NCI-H524 (cell line): ENCODE measurements around the gene FKBP9.
A peak's percentile ranks its signal among the peaks of the same experiment; 100 is the strongest.
"Not testable (repeated sequence)": the region's sequence is repeated elsewhere in the genome, so short reads cannot be mapped to it uniquely, and the experiment has no call there.

ENCODE experiments used
- DNase-seq, 2 experiments: peaks; one replicate each; lab custom pipeline; 2025; lab: John Stamatoyannopoulos, UW

FKBP9 gene

DNA sequence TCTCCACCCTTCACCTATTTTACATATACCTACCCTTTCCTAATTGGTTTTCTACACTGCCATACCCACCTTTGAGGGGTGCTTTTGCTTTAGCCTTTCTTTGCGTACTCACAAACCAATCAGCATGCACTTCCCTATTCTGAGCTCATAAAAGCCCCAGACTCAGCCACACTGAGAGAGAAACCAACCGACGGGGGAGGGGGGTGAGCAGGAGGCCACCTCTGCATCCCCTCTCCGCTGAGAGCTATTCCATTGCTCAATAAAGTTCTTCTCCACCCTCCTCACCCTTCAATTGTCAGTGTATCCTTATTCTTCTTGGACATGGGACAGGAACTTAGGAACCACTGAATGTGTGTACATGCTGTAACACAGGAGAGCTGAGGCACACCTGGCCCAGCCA, 9.0 kb upstream of the FKBP9 start:
- no peak for DNase-seq

DNA sequence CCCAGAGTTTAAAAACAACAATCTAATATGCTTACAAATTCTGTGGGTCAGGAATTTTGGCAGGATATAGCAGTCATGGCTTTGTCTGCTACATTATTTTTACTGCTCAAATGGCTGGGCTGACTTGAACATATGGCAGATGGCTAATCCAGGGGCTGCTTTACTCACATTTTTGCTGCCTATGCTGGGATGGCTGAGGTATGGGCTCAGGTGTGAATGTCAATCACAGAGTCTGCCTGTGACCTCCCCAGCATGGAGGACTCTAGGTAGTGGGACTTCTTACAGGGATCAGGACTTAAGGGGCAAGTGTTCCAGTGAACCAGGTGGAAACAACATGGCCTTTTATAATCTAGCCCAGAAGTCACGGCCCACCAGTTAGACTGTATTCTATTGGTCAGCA, 4.4 kb upstream of the FKBP9 start:
- DNase-seq = peak; percentile 78 to 80

DNA sequence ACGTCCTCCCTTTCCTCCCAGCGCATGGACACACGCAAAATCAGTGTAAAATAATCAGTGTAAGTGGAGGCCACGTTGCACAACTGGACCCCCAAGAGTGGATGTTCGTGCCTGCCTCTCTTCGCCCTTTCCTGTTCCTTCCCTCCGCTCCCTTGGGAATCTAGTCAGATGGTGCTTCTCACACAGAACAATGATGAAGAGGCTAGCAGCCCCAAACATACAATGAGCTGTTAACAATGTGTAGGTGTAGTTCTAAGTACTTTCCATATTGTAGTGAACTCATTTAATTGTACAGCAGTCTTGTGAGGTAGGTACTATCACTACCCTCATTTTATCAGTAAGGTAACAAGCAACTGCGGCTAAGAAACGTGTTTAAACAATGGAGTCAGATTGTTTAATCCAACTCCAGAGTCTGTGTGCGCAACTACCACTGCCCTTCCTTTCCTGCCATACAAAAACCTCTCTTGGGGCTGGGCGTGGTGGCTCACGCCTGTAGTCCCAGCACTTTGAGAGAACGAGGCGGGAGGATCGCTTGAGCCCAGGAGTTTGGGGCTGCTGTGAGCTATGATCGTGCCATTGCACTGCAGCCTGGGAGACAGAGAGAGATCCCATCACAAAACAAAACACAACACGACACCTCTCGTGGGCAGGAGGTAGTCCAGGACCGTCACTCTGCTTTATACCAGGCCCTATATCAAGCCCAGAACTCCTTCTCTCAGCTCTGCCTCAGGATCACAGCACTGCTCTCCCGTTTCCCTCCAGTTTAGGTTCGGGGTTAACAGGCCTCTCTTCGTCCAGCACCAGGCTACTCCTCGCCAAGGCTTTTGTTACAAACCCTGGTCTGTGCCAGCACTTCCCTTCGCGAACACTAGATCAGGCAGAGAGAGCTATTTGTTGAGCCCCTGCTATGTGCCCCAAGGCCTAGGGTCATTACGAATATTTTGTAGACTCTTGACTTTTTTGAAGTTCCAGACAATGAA, 1.1 kb downstream of the FKBP9 start:
- peak; percentile 11 to 50 for DNase-seq

DNA sequence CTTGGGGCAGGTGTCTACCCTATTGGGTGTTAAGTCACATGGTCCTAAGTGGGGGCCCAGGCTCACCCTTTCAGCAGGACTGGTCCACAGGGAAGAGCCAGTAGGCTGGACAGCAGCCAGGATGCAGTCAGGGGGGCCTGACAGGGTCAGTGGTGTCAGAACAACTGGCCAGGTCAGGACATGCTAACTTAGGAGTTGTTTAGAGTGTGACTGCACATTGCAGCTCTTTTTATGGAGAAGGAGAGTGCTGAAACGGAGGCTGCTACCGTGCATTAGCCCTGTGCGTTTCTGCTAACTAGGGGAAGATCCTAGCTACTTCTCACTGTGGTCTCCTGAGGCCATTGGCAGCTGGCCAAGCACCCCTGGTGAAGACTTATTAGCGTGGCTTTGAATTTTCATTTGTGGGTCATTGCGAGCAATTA, 6.7 kb downstream of the FKBP9 start:
- not testable (repeated sequence) for DNase-seq

DNA sequence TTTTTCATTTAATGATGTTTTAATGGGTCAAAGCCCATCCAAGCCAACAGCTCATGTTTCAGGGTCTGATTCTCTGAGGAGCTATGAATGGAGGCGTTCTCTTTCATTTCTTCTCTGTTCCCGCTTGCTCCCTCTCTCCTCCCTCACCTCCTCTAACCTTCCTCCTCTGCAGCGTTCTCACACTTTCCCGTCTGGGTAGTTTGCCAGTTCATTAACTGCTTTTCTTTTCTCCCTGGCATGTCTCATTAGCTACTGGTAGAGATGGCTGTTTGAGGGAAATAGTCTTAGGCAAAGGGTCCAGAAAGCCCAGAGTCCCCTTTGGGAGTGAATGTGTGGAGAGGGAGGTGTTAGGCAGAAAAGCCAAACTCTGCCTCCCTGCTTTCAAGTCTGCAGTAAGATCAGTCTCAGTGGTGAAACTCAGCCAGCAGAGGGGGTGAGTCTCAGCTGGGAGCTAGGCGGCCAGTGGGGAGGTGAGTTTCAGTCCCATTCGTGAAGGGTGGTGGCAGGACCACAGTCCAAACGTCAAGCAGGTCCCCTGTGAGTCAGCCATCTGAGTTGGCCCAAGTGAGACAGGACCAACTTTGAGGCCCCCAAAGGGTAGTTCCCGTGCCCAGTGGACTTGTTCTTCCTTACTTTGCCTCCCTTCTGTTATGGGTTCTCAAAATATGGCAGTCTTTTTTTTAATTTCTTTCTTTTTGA, 7.4 kb downstream of the FKBP9 start:
- DNase-seq = not testable (repeated sequence)

- DNase-seq = not testable (repeated sequence)
Measured at GRCh38 chr7:32966489-32967267, 9.4 kb downstream of the FKBP9 start.

GRCh38 chr7:32967268-32967582, 10.0 kb downstream of the FKBP9 start:
- not testable (repeated sequence) for DNase-seq

DNA sequence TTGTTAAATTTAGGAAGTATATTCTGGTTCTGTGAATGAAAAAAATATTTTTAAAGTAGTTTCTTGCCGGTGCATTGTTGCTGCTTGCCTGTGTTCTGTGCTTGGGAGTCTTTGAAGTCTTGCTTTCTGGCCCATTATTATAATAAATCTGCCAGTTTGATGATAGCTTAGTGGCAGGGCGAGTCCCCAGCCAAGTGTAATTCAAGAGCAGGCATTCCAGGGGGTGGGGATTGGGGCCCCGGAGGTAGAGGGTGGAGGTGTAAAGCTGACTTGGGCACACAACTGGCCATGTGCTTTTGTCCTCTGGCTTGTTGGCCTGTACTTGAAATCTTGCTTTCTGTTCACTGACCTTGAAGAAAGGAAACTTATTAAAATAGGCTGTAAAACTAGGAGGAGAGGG, 14.7 kb downstream of the FKBP9 start:
- DNase-seq = not testable (repeated sequence)

DNA sequence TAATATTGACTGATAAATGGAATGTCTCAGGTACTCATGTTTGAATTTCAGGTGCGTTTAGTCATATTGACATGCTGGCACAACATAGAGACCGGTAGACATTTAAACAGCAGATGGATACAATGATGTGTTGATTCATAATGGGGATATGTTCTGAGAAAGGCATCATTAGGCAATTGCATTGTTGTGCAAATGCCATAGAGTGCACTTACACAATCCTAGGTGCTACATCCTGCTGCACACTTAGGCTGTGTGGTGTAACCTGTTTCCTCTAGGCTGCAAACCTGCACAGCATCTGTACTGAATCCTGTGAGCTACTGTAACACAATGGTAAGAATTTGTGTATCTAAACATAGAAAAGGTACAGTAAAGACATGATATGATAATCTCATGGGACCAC, 19.9 kb downstream of the FKBP9 start:
- not testable (repeated sequence) for DNase-seq

DNA sequence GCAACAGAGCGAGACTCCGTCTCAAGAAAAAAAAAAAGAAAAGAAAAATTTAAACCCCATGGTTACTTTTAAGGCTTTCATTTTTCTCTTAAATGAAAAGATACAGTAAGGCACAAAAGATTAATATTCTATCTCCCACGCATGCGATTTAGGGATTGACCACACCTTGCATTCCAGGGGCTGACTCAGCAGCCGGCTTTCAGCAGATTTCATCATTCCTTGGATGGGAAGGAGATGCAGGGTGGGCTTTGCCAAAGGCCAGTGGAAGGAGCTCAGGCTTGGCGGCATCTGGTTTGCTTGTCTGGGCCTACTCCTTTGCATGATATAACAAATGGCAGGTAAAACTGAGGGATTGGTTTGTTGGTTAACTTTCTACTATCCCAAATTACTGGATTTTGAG, 22.0 kb downstream of the FKBP9 start:
- DNase-seq = not testable (repeated sequence)

GRCh38 chr7:32979902-32980301, 22.7 kb downstream of the FKBP9 start:
- DNase-seq = not testable (repeated sequence)

DNA sequence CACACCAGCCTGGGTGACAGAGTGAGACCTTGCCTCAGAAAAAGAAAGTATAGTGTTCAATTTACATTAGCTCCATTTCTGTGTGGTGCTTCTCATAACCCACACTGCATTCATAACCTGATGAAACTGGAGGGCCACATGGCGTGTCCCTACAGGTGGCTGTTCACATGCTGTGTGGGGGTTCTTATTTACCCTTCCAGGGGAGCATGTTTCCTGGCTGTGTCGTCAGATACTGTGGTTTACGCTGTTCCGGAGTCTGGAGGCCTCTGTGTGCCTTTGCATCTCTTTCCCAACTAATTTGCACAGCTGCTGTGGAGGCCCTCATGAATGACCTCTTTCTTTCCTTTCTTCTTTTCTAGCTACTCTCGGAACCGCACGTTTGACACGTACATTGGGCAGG, 30.9 kb downstream of the FKBP9 start:
- DNase-seq = not testable (repeated sequence)

DNA sequence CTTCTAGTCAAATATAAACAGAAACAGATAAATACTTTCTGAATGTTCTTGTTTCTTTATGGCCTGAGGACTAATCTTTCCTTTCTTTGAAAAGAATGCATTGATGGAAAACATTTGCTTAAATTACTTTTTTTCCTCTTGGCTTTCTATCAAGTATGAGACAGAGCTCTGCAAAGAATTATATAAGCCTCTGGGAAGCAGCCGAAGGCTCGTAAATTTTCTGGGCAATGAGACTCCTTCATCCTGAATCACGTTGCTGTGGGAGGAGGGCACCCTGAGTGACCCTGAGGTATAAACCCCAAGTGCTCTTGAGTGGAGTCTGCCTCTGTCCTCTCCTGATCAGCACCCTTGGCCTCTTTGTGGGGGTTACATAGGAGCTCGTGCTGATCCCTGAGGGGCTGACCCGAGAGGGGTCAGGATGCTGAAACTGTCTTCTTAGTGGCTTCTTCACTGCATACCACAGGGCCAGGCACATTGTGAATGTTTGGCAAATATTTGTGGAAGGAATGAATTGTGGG, 33.9 kb downstream of the FKBP9 start:
- not testable (repeated sequence) for DNase-seq

- DNase-seq = not testable (repeated sequence)
Measured at GRCh38 chr7:32991975-32992700, 34.9 kb downstream of the FKBP9 start.

GRCh38 chr7:32992750-32993149, 35.5 kb downstream of the FKBP9 start:
- DNase-seq = not testable (repeated sequence)

- not testable (repeated sequence) for DNase-seq
Measured at GRCh38 chr7:32997956-32998355, 40.7 kb downstream of the FKBP9 start.

GRCh38 chr7:32998361-32999171, 41.3 kb downstream of the FKBP9 start:
- not testable (repeated sequence) for DNase-seq

- DNase-seq = not testable (repeated sequence)
Measured at GRCh38 chr7:32999380-32999779, 42.1 kb downstream of the FKBP9 start.

GRCh38 chr7:33003111-33003510, 45.9 kb downstream of the FKBP9 start:
- not testable (repeated sequence) for DNase-seq

GRCh38 chr7:33004104-33004616, 46.9 kb downstream of the FKBP9 start:
- not testable (repeated sequence) for DNase-seq
